EL (cell line): ENCODE measurements around the gene LHX8.
A peak's percentile ranks its signal among the peaks of the same experiment; 100 is the strongest.
"Not testable (repeated sequence)": the region's sequence is repeated elsewhere in the genome, so short reads cannot be mapped to it uniquely, and the experiment has no call there.

ENCODE experiments used
- DNase-seq: peaks from one replicate; pipeline ENCODE4 v3.0.0-alpha.2; 2016

LHX8 gene

GRCh38 chr1:75132812-75133619 is 1.2 kb upstream of the LHX8 start:
- DNase-seq = no peak

- DNase-seq = no peak
These were observed 722 bp downstream of the LHX8 start for GRCh38 chr1:75134647-75135572.

GRCh38 chr1:75135573-75136194 is 1.5 kb downstream of the LHX8 start:
- DNase-seq = no peak

GRCh38 chr1:75136195-75136815 is 2.1 kb downstream of the LHX8 start:
- DNase-seq = no peak

- no peak for DNase-seq
These were observed 2.9 kb downstream of the LHX8 start for GRCh38 chr1:75136921-75137641.

- no peak for DNase-seq
These were observed 17.9 kb downstream of the LHX8 start for GRCh38 chr1:75152092-75152491.

GRCh38 chr1:75159154-75159553 is 25.0 kb downstream of the LHX8 start:
- DNase-seq = no peak

- DNase-seq = no peak
These were observed 31.1 kb downstream of the LHX8 start for GRCh38 chr1:75165264-75165663.

GRCh38 chr1:75166821-75167220 is 32.6 kb downstream of the LHX8 start:
- DNase-seq = no peak

- no peak for DNase-seq
These were observed 35.8 kb downstream of the LHX8 start for GRCh38 chr1:75170011-75170410.

GRCh38 chr1:75170981-75171380 is 36.8 kb downstream of the LHX8 start:
- no peak for DNase-seq

- DNase-seq = no peak
These were observed 37.7 kb downstream of the LHX8 start for GRCh38 chr1:75171876-75172275.

- DNase-seq = no peak
These were observed 38.4 kb downstream of the LHX8 start for GRCh38 chr1:75172556-75172955.

GRCh38 chr1:75174031-75174760 is 40.0 kb downstream of the LHX8 start:
- DNase-seq = no peak

- DNase-seq = not testable (repeated sequence)
These were observed 47.2 kb downstream of the LHX8 start for GRCh38 chr1:75181214-75181955.

- no peak for DNase-seq
These were observed 54.7 kb downstream of the LHX8 start for GRCh38 chr1:75188892-75189291.

GRCh38 chr1:75198163-75198562 is 64.0 kb downstream of the LHX8 start:
- no peak for DNase-seq

GRCh38 chr1:75198761-75199160 is 64.6 kb downstream of the LHX8 start:
- no peak for DNase-seq

- no peak for DNase-seq
These were observed 68.6 kb downstream of the LHX8 start for GRCh38 chr1:75202751-75203150.

- DNase-seq = peak; percentile 21
These were observed 69.5 kb downstream of the LHX8 start for GRCh38 chr1:75203415-75204277.
